HG03097 (cell line): ENCODE results near the gene GIPC1.
"Not testable (repeated sequence)": the region's sequence is repeated elsewhere in the genome, so short reads cannot be mapped to it uniquely, and the experiment has no call there.

Experiments
- ATAC-seq: cut with Tn5 transposase; IDR thresholded peaks from one replicate; pipeline ENCODE4 v1.9.1; 2021; ENCODE audit not compliant: unreplicated experiment, low FRiP score

The GIPC1 gene

GRCh38 chr19:14472202-14472938 lies 23.6 kb downstream of the GIPC1 start:
- no peak for ATAC-seq

GRCh38 chr19:14471436-14472187 lies 24.3 kb downstream of the GIPC1 start:
- no peak for ATAC-seq

GRCh38 chr19:14470031-14470876 lies 25.7 kb downstream of the GIPC1 start:
- no peak for ATAC-seq

GRCh38 chr19:14467816-14468215 lies 28.1 kb downstream of the GIPC1 start:
- no peak for ATAC-seq

GRCh38 chr19:14467391-14467790 lies 28.5 kb downstream of the GIPC1 start:
- no peak for ATAC-seq

GRCh38 chr19:14463747-14464146 lies 32.2 kb downstream of the GIPC1 start:
- ATAC-seq = no peak

GRCh38 chr19:14462401-14462800 lies 33.5 kb downstream of the GIPC1 start:
- ATAC-seq = not testable (repeated sequence)

GRCh38 chr19:14460935-14461334 lies 35.0 kb downstream of the GIPC1 start:
- no peak for ATAC-seq

- no peak for ATAC-seq
These were observed 36.2 kb downstream of the GIPC1 start for GRCh38 chr19:14459703-14460102.

GRCh38 chr19:14452303-14452702 lies 43.6 kb downstream of the GIPC1 start:
- not testable (repeated sequence) for ATAC-seq

GRCh38 chr19:14450876-14451275 lies 45.1 kb downstream of the GIPC1 start:
- no peak for ATAC-seq

- no peak for ATAC-seq
These were observed 45.6 kb downstream of the GIPC1 start for GRCh38 chr19:14450168-14450874.

GRCh38 chr19:14449321-14449720 lies 46.6 kb downstream of the GIPC1 start:
- no peak for ATAC-seq

GRCh38 chr19:14446336-14447036 lies 49.4 kb downstream of the GIPC1 start:
- ATAC-seq = no peak

- no peak for ATAC-seq
These were observed 52.2 kb downstream of the GIPC1 start for GRCh38 chr19:14443632-14444216.

GRCh38 chr19:14442891-14443631 lies 52.9 kb downstream of the GIPC1 start:
- no peak for ATAC-seq

GRCh38 chr19:14441041-14441938 lies 54.6 kb downstream of the GIPC1 start:
- ATAC-seq = no peak

GRCh38 chr19:14440049-14440448 lies 55.9 kb downstream of the GIPC1 start:
- ATAC-seq = no peak
